Ovary (tissue), 9 donors: ENCODE measurements around the gene OR10H5. TPM values are rescaled to one million over a fixed set of nuclear protein-coding genes. Genes with fewer than 3 reads are reported as not detected.
A peak's percentile ranks its signal among the peaks of the same experiment; 100 is the strongest.
"Not testable (repeated sequence)": the region's sequence is repeated elsewhere in the genome, so short reads cannot be mapped to it uniquely, and the experiment has no call there.

Experiments
- DNase-seq, 5 donors: peaks; one replicate each; pipeline ENCODE4 v3.0.0-alpha.2; 2019 to 2020
- H3K27ac ChIP-seq, 2 donors: fragments of 200-600 bp; one replicate each; pipeline versions ENCODE4 v1.5.1 to v1.8.0; 2019 to 2022
- H3K27me3 ChIP-seq: fragments of 200-600 bp; one replicate; pipeline ENCODE4 v1.8.0; 2022
- H3K36me3 ChIP-seq: fragments of 200-600 bp; sonication (generic); one replicate; pipeline ENCODE4 v1.5.1; 2019
- H3K4me1 ChIP-seq: one replicate; pipeline ENCODE4 v1.8.1; 2013; ENCODE audit warnings: mild to moderate bottlenecking, moderate library complexity; ENCODE audit not compliant: insufficient read depth
- H3K4me3 ChIP-seq: fragments of 200-600 bp; sonication (generic); one replicate; pipeline ENCODE4 v1.5.1; 2017
- H3K9me3 ChIP-seq, 2 donors: fragments of 200-600 bp in 1 of 2; sonication (generic) in 1 of 2; one replicate each; pipeline versions ENCODE4 v1.5.1 to v1.8.1; 2013 to 2019; ENCODE audit warnings: mild to moderate bottlenecking in 1 of 2, moderate library complexity in 1 of 2
- CTCF ChIP-seq, 3 donors: fragments of 450-650 bp in 2 of 3; fragments of 200-600 bp in 1 of 3; IDR thresholded peaks; one replicate each; pipeline versions ENCODE4 v1.5.1 to v1.8.0; 2016 to 2022; ENCODE audit warnings: antibody characterized with exemption in 3 of 3, mild to moderate bottlenecking in 1 of 3
- EP300 ChIP-seq: sonication (generic); formaldehyde crosslinking; IDR thresholded peaks from one replicate; pipeline ENCODE4 v1.6.1; 2017; ENCODE audit warnings: antibody characterized with exemption
- POLR2A ChIP-seq: fragments of 450-650 bp; IDR thresholded peaks from one replicate; pipeline ENCODE4 v1.6.1; 2017; ENCODE audit warnings: antibody characterized with exemption, mild to moderate bottlenecking, moderate library complexity
- WGBS, 3 donors: extraction: QIAGEN DNeasy Blood & Tissue Kit in 1 of 3; methylation state at CpG; one replicate each; pipeline versions ENCODE4 v1.1.5 to v1.1.7; 2013 to 2017; 5-methylcytosine and 5-hydroxymethylcytosine counted together
- intact Hi-C, 4 donors: fragments of 100-400 bp; cut with DNase I; formaldehyde crosslinking; loops; one replicate each; pipeline versions ENCODE4 v1.11.0 to v1.15.1; 2022 to 2023
- polyA plus RNA-seq, 2 donors: library from polyadenylated mRNA; stranded (reverse); fragments of 200-250 nt in 1 of 2; fragments of 350-450 nt in 1 of 2; fragmentation: Illumina TruSeq in 1 of 2; extraction: RNeasy Lipid Tissue Mini Kit (QIAGEN cat#74804) in 1 of 2; gene quantifications; one replicate each; pipeline ENCODE4 v1.2.3, GENCODE V29; 2013 to 2014
- total RNA-seq, 7 donors: library from RNA; depleted of rRNA in 2 of 7; stranded (reverse); fragments of >200 nt in 2 of 7; fragmentation: NEBNext Ultra II Directional in 3 of 7; extraction: Animal tissue kit (Norgen Biotek cat#: 25700) in 3 of 7; gene quantifications; one replicate each; pipeline versions ENCODE4 v1.1.0 to v1.2.4, GENCODE V29; 2016 to 2023
- donor health status: DM: no; HTN: no; CAD: no; lungs with moderate emphysema.
- donor health status: DM: no; HTN: no; CAD: no.
- donor health status: Bipolar disorder and iron deficiency.
- donor health status: DM: yes; HTN: yes; CAD: no.
- donor health status: DM: no; HTN: no; CAD: no.
- donor health status: DM: yes; HTN: yes; CAD: no.

OR10H5 gene
- total and polyA plus RNA-seq, 9 donors, result not detected

GRCh38 chr19:15836330-15837220 is 49.1 kb downstream of the OR10H5 start:
- H3K4me3 ChIP-seq, result peak overlapping the region; percentile 76
- no peaks in the 10 kb centered on the region for H3K27me3 ChIP-seq
- H3K36me3 ChIP-seq, result no peaks in the 10 kb centered on the region
- no peaks in the 10 kb centered on the region for H3K4me1 ChIP-seq
- DNase-seq, result peak; percentile 96 to 97 (median 97)
- intact Hi-C loops, result no loop called here
- 0 to 1% (median 1%) methylated on average over 61 to 65 of the region's 65 CpGs for WGBS, 3 donors
- no peak for TF ChIP-seq CTCF (IDR thresholded peaks at IDR 0.05)
- no peak for TF ChIP-seq EP300
- peak; percentile 77 for TF ChIP-seq POLR2A
- peak overlapping the region; percentile 87 to 99 for H3K27ac ChIP-seq
- H3K9me3 ChIP-seq, result no peaks in the 10 kb centered on the region

- H3K9me3 ChIP-seq, result no peaks in the 10 kb centered on the region
- intact Hi-C loops, result no loop called here
- H3K36me3 ChIP-seq, result no peaks in the 10 kb centered on the region
- peak in 1 of 5 donors; percentile 27 for DNase-seq
- peak overlapping the region in 1 of 2 donors; percentile 99 for H3K27ac ChIP-seq
- 0 to 1% (median 0%) methylated on average over 9 of the region's 9 CpGs for WGBS, 3 donors
- TF ChIP-seq POLR2A (no peak), EP300 (no peak)
- H3K4me1 ChIP-seq, result no peaks in the 10 kb centered on the region
- no peaks in the 10 kb centered on the region for H3K27me3 ChIP-seq
- peak overlapping the region; percentile 76 for H3K4me3 ChIP-seq
Measured at GRCh38 chr19:15837221-15837731, 49.8 kb downstream of the OR10H5 start.

GRCh38 chr19:15838351-15838750 is 50.9 kb downstream of the OR10H5 start:
- intact Hi-C loops, result no loop called here
- H3K4me3 ChIP-seq, result no peak overlapping the region
- TF ChIP-seq CTCF (IDR thresholded peaks at IDR 0.05) (no peak), POLR2A (no peak), EP300 (no peak)
- no peaks in the 10 kb centered on the region for H3K9me3 ChIP-seq
- no peaks in the 10 kb centered on the region for H3K27me3 ChIP-seq
- DNase-seq, result no peak
- WGBS, 3 donors, result 92 to 96% (median 93%) methylated on average over 3 of the region's 3 CpGs
- H3K4me1 ChIP-seq, result no peaks in the 10 kb centered on the region
- H3K36me3 ChIP-seq, result no peaks in the 10 kb centered on the region
- no peak overlapping the region for H3K27ac ChIP-seq

DNA sequence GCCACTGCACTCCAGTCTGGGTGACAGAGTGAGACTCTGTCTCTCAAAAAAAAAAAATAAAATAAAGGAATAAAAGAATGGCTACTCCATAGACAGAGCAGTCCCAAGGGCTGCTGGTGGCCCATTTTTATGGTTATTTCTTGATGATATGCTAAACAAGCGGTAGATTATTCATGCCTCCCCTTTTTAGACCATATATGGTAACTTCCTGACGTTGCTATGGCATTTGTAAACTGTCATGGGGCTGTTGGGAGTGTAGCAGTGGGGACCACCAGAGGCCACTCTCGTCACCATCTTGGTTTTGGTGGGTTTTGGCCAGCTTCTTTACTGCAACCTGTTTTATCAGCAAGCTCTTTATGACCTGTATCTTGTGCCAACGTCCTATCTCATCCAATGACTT is 52.4 kb downstream of the OR10H5 start:
- H3K4me3 ChIP-seq, H3K36me3 ChIP-seq, H3K27ac ChIP-seq, H3K9me3 ChIP-seq, DNase-seq, H3K27me3 ChIP-seq, intact Hi-C loops, H3K4me1 ChIP-seq: not testable (repeated sequence)
- 56 to 57% (median 56%) methylated on average over 4 of the region's 4 CpGs for WGBS, 3 donors

DNA sequence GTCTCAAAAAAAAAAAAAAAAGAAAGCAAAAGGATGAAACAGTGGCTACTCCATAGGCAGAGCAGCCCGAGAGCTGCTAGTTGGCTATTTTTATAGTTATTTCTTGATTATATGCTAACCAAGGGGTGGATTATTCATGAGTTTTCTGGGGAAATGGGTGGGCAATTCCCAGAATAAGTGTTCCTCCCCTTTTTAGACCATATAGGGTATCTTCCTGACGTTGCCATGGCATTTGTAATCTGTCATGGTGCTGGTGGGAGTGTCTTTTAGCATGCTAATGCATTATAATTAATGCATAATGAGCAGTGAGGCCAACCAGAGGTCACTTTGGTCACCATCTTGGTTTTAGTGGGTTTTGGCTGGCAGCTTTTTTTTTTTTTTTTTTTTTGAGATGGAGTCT is 53.4 kb downstream of the OR10H5 start:
- no peak for DNase-seq
- Histone ChIP-seq H3K4me1 (no peaks in the 10 kb centered on the region), H3K9me3 (no peaks in the 10 kb centered on the region), H3K4me3 (no peak overlapping the region), H3K36me3 (no peaks in the 10 kb centered on the region), H3K27me3 (no peaks in the 10 kb centered on the region), H3K27ac (no peak overlapping the region)
- WGBS, 3 donors, result 44 to 65% (median 45%) methylated on average over 2 of the region's 2 CpGs
- TF ChIP-seq CTCF (IDR thresholded peaks at IDR 0.05), result no peak
- no peak for TF ChIP-seq POLR2A
- no peak for TF ChIP-seq EP300
- intact Hi-C loops, result no loop called here
